Endothelial cell of hepatic sinusoid (primary cell): ENCODE data around the gene OS9.

Experiments used
- in situ Hi-C: cut with HindIII; loops from 2 replicates; pipeline ENCODE4 v1.10.0; 2017; ENCODE audit warnings: low sequenced_read_pairs

The OS9 gene

GRCh38 chr12:57751432-57751787 lies 57.5 kb downstream of the OS9 start:
- in situ Hi-C loops, result no loop called here

- in situ Hi-C loops, result no loop called here
Measured at GRCh38 chr12:57751788-57752667, 58.1 kb downstream of the OS9 start, which contains the start of gene CDK4. Gene CDK4, minus strand, starts transcription at chr12:57752310. Its CDS starts 593 bp downstream, at chr12:57751717.

- in situ Hi-C loops, result no loop called here
Measured at GRCh38 chr12:57752668-57753000, 58.7 kb downstream of the OS9 start.

- in situ Hi-C loops, result no loop called here
Measured at GRCh38 chr12:57753756-57754337, 59.9 kb downstream of the OS9 start.

- in situ Hi-C loops, result no loop called here
Measured at GRCh38 chr12:57754411-57755193, 60.7 kb downstream of the OS9 start, which contains the start of gene MARCHF9. Gene MARCHF9, plus strand, starts transcription at chr12:57755103. Its CDS starts 426 bp downstream, at chr12:57755529.

- in situ Hi-C loops, result no loop called here
Measured at GRCh38 chr12:57755194-57755453, 61.2 kb downstream of the OS9 start.

- in situ Hi-C loops, result no loop called here
Measured at GRCh38 chr12:57755454-57756372, 61.8 kb downstream of the OS9 start.

GRCh38 chr12:57756406-57757341 lies 62.7 kb downstream of the OS9 start:
- in situ Hi-C loops, result no loop called here

- in situ Hi-C loops, result no loop called here
Measured at GRCh38 chr12:57757771-57758170, 63.8 kb downstream of the OS9 start.

GRCh38 chr12:57758552-57759359 lies 64.8 kb downstream of the OS9 start:
- in situ Hi-C loops, result no loop called here

GRCh38 chr12:57759360-57759980 lies 65.5 kb downstream of the OS9 start:
- in situ Hi-C loops, result no loop called here

- in situ Hi-C loops, result no loop called here
Measured at GRCh38 chr12:57760347-57760982, 66.5 kb downstream of the OS9 start.

- in situ Hi-C loops, result no loop called here
Measured at GRCh38 chr12:57761391-57761998, 67.6 kb downstream of the OS9 start.

GRCh38 chr12:57762463-57762862 lies 68.5 kb downstream of the OS9 start:
- in situ Hi-C loops, result no loop called here

GRCh38 chr12:57763881-57764661 lies 70.1 kb downstream of the OS9 start:
- in situ Hi-C loops, result no loop called here

GRCh38 chr12:57764662-57765002 lies 70.7 kb downstream of the OS9 start:
- in situ Hi-C loops, result no loop called here
